Vagina (tissue), 2 donors: ENCODE results near the gene SCFD2.

Experiments used
- CTCF ChIP-seq, 3 experiments: fragments of 450-650 bp in 2 of 3; fragments of 200-600 bp in 1 of 3; sonication (generic) in 1 of 3; IDR thresholded peaks; one replicate each; pipeline ENCODE4 v1.5.1; 2017 to 2019; ENCODE audit warnings: antibody characterized with exemption in 3 of 3, mild to moderate bottlenecking in 2 of 3, moderate library complexity in 2 of 3
- POLR2A ChIP-seq, 2 donors: fragments of 450-650 bp; IDR thresholded peaks; one replicate each; pipeline ENCODE4 v1.6.1; 2017; ENCODE audit warnings: antibody characterized with exemption in 2 of 2, mild to moderate bottlenecking in 2 of 2, moderate library complexity in 2 of 2
- POLR2AphosphoS5 ChIP-seq, 2 donors: sonication (generic); formaldehyde crosslinking; IDR thresholded peaks; one replicate each; pipeline ENCODE4 v1.9.0; 2017; ENCODE audit warnings: antibody characterized with exemption in 2 of 2, mild to moderate bottlenecking in 2 of 2, low read depth in 1 of 2; ENCODE audit not compliant: insufficient read depth in 1 of 2

GRCh38 chr4:53197772-53198142 is 168.1 kb downstream of the SCFD2 start:
- TF ChIP-seq POLR2AphosphoS5 (IDR thresholded peaks at IDR 0.05; ENCODE audit: insufficient read depth in 1 of 2, low read depth in 1 of 2), result no peak
- TF ChIP-seq CTCF (IDR thresholded peaks at IDR 0.05), result no peak
- no peak for TF ChIP-seq POLR2A (IDR thresholded peaks at IDR 0.05)
